CD4-positive, alpha-beta T cell treated with Interleukin-4 for 1 hour (primary cell): Measurements from ENCODE around the gene MPO.
A peak's percentile ranks its signal among the peaks of the same experiment; 100 is the strongest.

ENCODE experiments used
- DNase-seq, 2 donors: peaks; one replicate each; pipeline ENCODE4 v3.0.0-alpha.2; 2020 to 2022

Gene MPO

GRCh38 chr17:58306131-58306951 lies 25.6 kb upstream of the MPO start:
- no peak for DNase-seq

- peak in 1 of 2 donors; percentile 9 for DNase-seq
These were observed 24.9 kb upstream of the MPO start for GRCh38 chr17:58305626-58306025.

- DNase-seq, result peak in 1 of 2 donors; percentile 10
These were observed 24.2 kb upstream of the MPO start for GRCh38 chr17:58304750-58305486.

GRCh38 chr17:58303971-58304749 lies 23.4 kb upstream of the MPO start:
- peak; percentile 65 to 69 for DNase-seq

- DNase-seq, result peak in 1 of 2 donors; percentile 10
These were observed 22.3 kb upstream of the MPO start for GRCh38 chr17:58302919-58303585.

GRCh38 chr17:58302171-58302918 lies 21.6 kb upstream of the MPO start:
- no peak for DNase-seq

- no peak for DNase-seq
These were observed 20.9 kb upstream of the MPO start for GRCh38 chr17:58301504-58302150.

- DNase-seq, result peak in 1 of 2 donors; percentile 4
These were observed 19.6 kb upstream of the MPO start for GRCh38 chr17:58300336-58300735.

GRCh38 chr17:58294034-58294433 lies 13.3 kb upstream of the MPO start:
- no peak for DNase-seq

- no peak for DNase-seq
These were observed 10.5 kb upstream of the MPO start for GRCh38 chr17:58291246-58291645.

GRCh38 chr17:58289869-58290268 lies 9.1 kb upstream of the MPO start:
- no peak for DNase-seq

- no peak for DNase-seq
These were observed 4.7 kb upstream of the MPO start for GRCh38 chr17:58285422-58285810.

GRCh38 chr17:58284613-58285421 lies 4.1 kb upstream of the MPO start:
- DNase-seq, result no peak

- no peak for DNase-seq
These were observed 3.2 kb upstream of the MPO start for GRCh38 chr17:58283674-58284612.

GRCh38 chr17:58282442-58282841 lies 1.7 kb upstream of the MPO start:
- DNase-seq, result no peak

GRCh38 chr17:58281511-58282011 lies 826 bp upstream of the MPO start:
- DNase-seq, result no peak

GRCh38 chr17:58279736-58280479 lies 827 bp downstream of the MPO start:
- no peak for DNase-seq

GRCh38 chr17:58279016-58279711 lies 1.6 kb downstream of the MPO start:
- peak in 1 of 2 donors; percentile 51 for DNase-seq
